Fibroblast of villous mesenchyme (primary cell): ENCODE measurements around the gene ZBTB20. TPM values are rescaled to one million over a fixed set of nuclear protein-coding genes. Genes with fewer than 3 reads are reported as not detected.

Experiments used
- DNase-seq: peaks from one replicate; pipeline ENCODE4 v3.0.0-alpha.2; 2010; ENCODE audit warnings: low read depth
- H3K4me3 ChIP-seq: 2 replicates; pipeline ENCODE4 v1.5.1; 2011; ENCODE audit warnings: low read depth, mild to moderate bottlenecking, low read length
- CTCF ChIP-seq: IDR thresholded peaks from 2 replicates; pipeline ENCODE4 v1.5.1; 2012; ENCODE audit warnings: low read depth, mild to moderate bottlenecking, low read length; ENCODE audit not compliant: insufficient read depth
- total RNA-seq: library from RNA; depleted of rRNA; stranded (reverse); fragments of >200 nt; gene quantifications from 2 replicates; pipeline ENCODE4 v1.2.3, GENCODE V29; 2012

Gene ZBTB20
- total RNA-seq, 1 donor, result 28.1 TPM

- TF ChIP-seq CTCF, result no peak
- no peak overlapping the region for H3K4me3 ChIP-seq
- no peak for DNase-seq
These were observed 785.7 kb downstream of the ZBTB20 start for GRCh38 chr3:114361391-114361790.

- no peak overlapping the region for H3K4me3 ChIP-seq
- DNase-seq, result no peak
- TF ChIP-seq CTCF, result no peak
These were observed 790.6 kb downstream of the ZBTB20 start for GRCh38 chr3:114356525-114356924.

- TF ChIP-seq CTCF, result no peak
- DNase-seq, result no peak
- H3K4me3 ChIP-seq, result no peak overlapping the region
These were observed 791.0 kb downstream of the ZBTB20 start for GRCh38 chr3:114356066-114356465.

- no peak for TF ChIP-seq CTCF
- H3K4me3 ChIP-seq, result no peak overlapping the region
- no peak for DNase-seq
These were observed 791.4 kb downstream of the ZBTB20 start for GRCh38 chr3:114355653-114356052.

DNA sequence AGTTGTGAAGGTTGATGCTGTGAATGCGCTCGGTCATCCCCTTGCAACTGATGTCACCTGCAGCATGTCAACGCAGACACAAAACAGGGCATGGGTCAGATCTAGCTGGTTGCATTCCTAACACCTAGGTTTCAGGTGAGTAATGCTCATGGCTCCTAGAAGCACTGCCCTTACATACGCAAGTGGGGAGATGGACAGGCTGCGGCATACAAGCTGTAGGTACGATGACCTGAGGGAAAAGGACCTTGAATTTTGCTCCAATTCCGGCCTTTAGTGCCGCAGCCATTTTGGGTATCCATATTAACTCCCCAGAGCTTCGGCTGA, 795.3 kb downstream of the ZBTB20 start:
- no peak overlapping the region for H3K4me3 ChIP-seq
- DNase-seq, result no peak
- no peak for TF ChIP-seq CTCF

- TF ChIP-seq CTCF, result no peak
- H3K4me3 ChIP-seq, result no peak overlapping the region
- no peak for DNase-seq
These were observed 795.8 kb downstream of the ZBTB20 start for GRCh38 chr3:114351123-114351821.

- no peak overlapping the region for H3K4me3 ChIP-seq
- no peak for TF ChIP-seq CTCF
- DNase-seq, result no peak
These were observed 796.4 kb downstream of the ZBTB20 start for GRCh38 chr3:114350690-114351089.
